ENCODE results near the gene SEM1. TPM values are rescaled to one million over a fixed set of nuclear protein-coding genes. Genes with fewer than 3 reads are reported as not detected.

Gene SEM1
- total and polyA plus RNA-seq, 2 of the 8 experiments (the other 6 are each of a cell fraction or from before 2014, with no cell fraction given): 20.8 to 75.3 TPM

GRCh38 chr7:96689414-96689813 lies 20.2 kb downstream of the SEM1 start:
- no peaks in the 10 kb centered on the region for H3K27me3 ChIP-seq (replicated peaks in 1 of 4; ENCODE audit: control insufficient read depth in 3 of 4, extremely low read depth in 1 of 4, insufficient read depth in 3 of 4, low read length in 3 of 4)
- H3K14ac ChIP-seq (ENCODE audit: insufficient read length): no peak overlapping the region
- H3K4ac ChIP-seq (replicated peaks; ENCODE audit: insufficient read length, low read depth, low read length): no peak overlapping the region
- H2BK120ac ChIP-seq (replicated peaks; ENCODE audit: low read depth, low read length): no peak overlapping the region
- FAIRE-seq (no peak), DNase-seq (ENCODE audit: low read depth in 1 of 2, low spot score in 2 of 2) (no peak)
- no peak overlapping the region for H3K18ac ChIP-seq (ENCODE audit: extremely low read depth, low read length)
- no peaks in the 10 kb centered on the region for H3K23me2 ChIP-seq (ENCODE audit: low read depth, low read length)
- peaks cover 0 to 42% of the 10 kb centered on the region in 2 experiments; a peak in 2 of 4 replicates for H3K79me2 ChIP-seq (ENCODE audit: control insufficient read depth in 1 of 2, insufficient read depth in 2 of 2, low read length in 2 of 2)
- no peaks in the 10 kb centered on the region for H3K9me3 ChIP-seq (ENCODE audit: insufficient read depth in 2 of 2, low read depth in 1 of 2, low read length in 1 of 2)
- ChIA-PET CTCF (ENCODE audit: partially characterized antibody) (interaction anchor here (1.9 kb wide), 1 partner anchor 10 kb away, joined by 12 read pairs; no protein-coding TSS in a partner anchor), POLR2A (ENCODE audit: partially characterized antibody) (no interaction called here)
- H3K4me1 ChIP-seq (replicated peaks in 1 of 4; ENCODE audit: control insufficient read depth in 3 of 4, insufficient read depth in 4 of 4, low read length in 3 of 4): no peaks in the 10 kb centered on the region
- H4K8ac ChIP-seq (ENCODE audit: extremely low read depth, insufficient read depth, low read length): no peak overlapping the region
- no peak overlapping the region for H3K4me3 ChIP-seq (ENCODE audit: extremely low read depth in 1 of 4, insufficient read depth in 2 of 4, low read depth in 3 of 4, low read length in 4 of 4)
- no peak overlapping the region for H2BK15ac ChIP-seq (ENCODE audit: low read length)
- no peak overlapping the region for H2BK12ac ChIP-seq (ENCODE audit: low read depth, low read length)
- H3K27ac ChIP-seq (ENCODE audit: low read depth, low read length): no peak overlapping the region
- H3K79me1 ChIP-seq (ENCODE audit: low read depth, low read length): no peaks in the 10 kb centered on the region
- H3K9ac ChIP-seq (replicated peaks in 1 of 4; ENCODE audit: extremely low read depth in 1 of 4, low read depth in 3 of 4, low read length in 3 of 4): no peak overlapping the region
- no peak overlapping the region for H2BK20ac ChIP-seq (ENCODE audit: low read length)
- no peak overlapping the region for H3K56ac ChIP-seq (replicated peaks; ENCODE audit: insufficient read length, low read depth, low read length)
- TF ChIP-seq SP2 (IDR thresholded peaks at IDR 0.05; ENCODE audit: low read length) (no peak), KDM1A (IDR thresholded peaks at IDR 0.05; ENCODE audit: borderline replicate concordance, low read length) (no peak), E2F6 (IDR thresholded peaks at IDR 0.05) (no peak), USF2 (IDR thresholded peaks at IDR 0.05; ENCODE audit: low read length) (no peak), CEBPB (IDR thresholded peaks at IDR 0.05; ENCODE audit: low read depth, low read length) (no peak), SAP30 (IDR thresholded peaks at IDR 0.05; ENCODE audit: insufficient read depth, insufficient replicate concordance, low read length) (no peak), POLR2A (IDR thresholded peaks at IDR 0.05; ENCODE audit: control extremely low read depth in 1 of 2, low read depth in 2 of 2, low read length in 2 of 2) (no peak), GTF2F1 (IDR thresholded peaks at IDR 0.05; ENCODE audit: borderline replicate concordance, low read depth, low read length) (no peak), RXRA (IDR thresholded peaks at IDR 0.05; ENCODE audit: insufficient read depth, low read depth, low read length) (no peak), NANOG (IDR thresholded peaks at IDR 0.05; ENCODE audit: insufficient read depth, low read depth, low read length, poor library complexity, severe bottlenecking) (no peak), MAFK (IDR thresholded peaks at IDR 0.05; ENCODE audit: low read depth, low read length) (no peak)
- no peak overlapping the region for H4K5ac ChIP-seq (ENCODE audit: insufficient read length, low read depth, low read length)
- H4K91ac ChIP-seq (replicated peaks; ENCODE audit: insufficient read length, low read length): no peak overlapping the region
- peaks cover 0 to 1% of the 10 kb centered on the region in 2 experiments for H4K20me1 ChIP-seq (replicated peaks in 1 of 2; ENCODE audit: control insufficient read depth in 1 of 2, insufficient read depth in 2 of 2, low read length in 2 of 2)
- peaks cover 0 to 22% (median 5%) of the 10 kb centered on the region in 4 experiments; a peak in 4 of 8 replicates for H3K36me3 ChIP-seq (ENCODE audit: control insufficient read depth in 2 of 4, insufficient read depth in 4 of 4, low read length in 3 of 4)
- H3K23ac ChIP-seq (ENCODE audit: insufficient read length): no peak overlapping the region
- H2AFZ ChIP-seq (ENCODE audit: low read length): no peak overlapping the region
- H2BK5ac ChIP-seq (ENCODE audit: low read depth, low read length): no peak overlapping the region
- no peak overlapping the region for H2AK5ac ChIP-seq (ENCODE audit: low read depth, low read length)
- no peak overlapping the region for H3K4me2 ChIP-seq (ENCODE audit: insufficient read depth in 1 of 2, low read depth in 2 of 2, low read length in 2 of 2)
- 95% methylated on average over 1 of the region's 1 CpG; no CpG with 5 or more reads in 1 of the 2 experiments for WGBS, 2 experiments (ENCODE audit: extremely low coverage in 1 of 2, insufficient coverage in 1 of 2, insufficient read length in 1 of 2, insufficient replicate concordance in 2 of 2, low coverage in 1 of 2, low lambda C conversion rate in 2 of 2, missing lambda C conversion rate in 1 of 2)
